Neural progenitor cell (in vitro differentiated cells): Measurements from ENCODE around the gene ARAF.

Experiments used
- EZH2 ChIP-seq: fragments of 200-600 bp; sonication (generic); IDR thresholded peaks from 2 replicates; pipeline ENCODE4 v1.6.1; 2017; ENCODE audit warnings: antibody characterized with exemption, mild to moderate bottlenecking, moderate library complexity
- TF ChIP-seq, protein P1 (sequence below): fragments of 200-600 bp; sonication (generic); IDR thresholded peaks from 2 replicates; pipeline ENCODE4 v1.5.1; 2017; ENCODE audit warnings: antibody characterized with exemption, mild to moderate bottlenecking

DNA sequence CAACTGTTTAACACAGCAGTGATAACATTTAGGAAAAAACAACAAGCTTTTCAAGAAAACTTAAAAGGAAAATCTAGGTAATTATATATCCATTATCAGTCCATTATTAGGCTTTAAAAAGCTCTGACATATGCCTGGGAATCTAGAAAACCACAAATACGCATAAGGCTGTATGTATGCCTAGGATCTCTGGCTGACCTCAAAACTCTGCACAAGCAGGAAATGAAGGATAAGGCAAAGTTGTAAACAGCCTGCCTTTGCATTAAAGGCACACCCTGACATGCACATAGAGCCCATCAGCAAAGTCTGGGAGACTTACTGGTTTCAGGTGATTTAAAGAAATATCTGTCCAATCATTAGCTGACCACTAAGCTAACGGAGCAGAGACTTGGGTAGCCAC, 35.3 kb downstream of the ARAF start:
- TF ChIP-seq, protein P1, sequence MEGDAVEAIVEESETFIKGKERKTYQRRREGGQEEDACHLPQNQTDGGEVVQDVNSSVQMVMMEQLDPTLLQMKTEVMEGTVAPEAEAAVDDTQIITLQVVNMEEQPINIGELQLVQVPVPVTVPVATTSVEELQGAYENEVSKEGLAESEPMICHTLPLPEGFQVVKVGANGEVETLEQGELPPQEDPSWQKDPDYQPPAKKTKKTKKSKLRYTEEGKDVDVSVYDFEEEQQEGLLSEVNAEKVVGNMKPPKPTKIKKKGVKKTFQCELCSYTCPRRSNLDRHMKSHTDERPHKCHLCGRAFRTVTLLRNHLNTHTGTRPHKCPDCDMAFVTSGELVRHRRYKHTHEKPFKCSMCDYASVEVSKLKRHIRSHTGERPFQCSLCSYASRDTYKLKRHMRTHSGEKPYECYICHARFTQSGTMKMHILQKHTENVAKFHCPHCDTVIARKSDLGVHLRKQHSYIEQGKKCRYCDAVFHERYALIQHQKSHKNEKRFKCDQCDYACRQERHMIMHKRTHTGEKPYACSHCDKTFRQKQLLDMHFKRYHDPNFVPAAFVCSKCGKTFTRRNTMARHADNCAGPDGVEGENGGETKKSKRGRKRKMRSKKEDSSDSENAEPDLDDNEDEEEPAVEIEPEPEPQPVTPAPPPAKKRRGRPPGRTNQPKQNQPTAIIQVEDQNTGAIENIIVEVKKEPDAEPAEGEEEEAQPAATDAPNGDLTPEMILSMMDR: no peak
- TF ChIP-seq EZH2: no peak
